Measurements from ENCODE around the gene SURF1. TPM values are rescaled to one million over a fixed set of nuclear protein-coding genes. Genes with fewer than 3 reads are reported as not detected.

Gene SURF1
- total and polyA plus RNA-seq, 10 of the 15 experiments (the other 5 are each of a cell fraction or from before 2014, with no cell fraction given) = 17.9 to 46.4 (median 29.6) TPM

- no peak for TF ChIP-seq MYC (IDR thresholded peaks at IDR 0.05; ENCODE audit: insufficient read depth, insufficient read length, insufficient replicate concordance, low read length, severe bottlenecking)
- peak; percentile 58 to 84; a peak in 2 of 4 replicates for TF ChIP-seq BHLHE40 (IDR thresholded peaks at IDR 0.05; ENCODE audit: borderline replicate concordance in 1 of 2, low read depth in 2 of 2, low read length in 1 of 2)
- TF ChIP-seq RCOR1 (conservative IDR thresholded peaks at IDR 0.05; ENCODE audit: low read depth, low read length) = no peak
- no peak for TF ChIP-seq STAT3 (IDR thresholded peaks at IDR 0.05; ENCODE audit: low read depth, low read length)
- TF ChIP-seq CBX5 (IDR thresholded peaks at IDR 0.05; ENCODE audit: low read depth) = no peak
- TF ChIP-seq KAT2A (conservative IDR thresholded peaks at IDR 0.05; ENCODE audit: control insufficient read depth, low read depth, low read length) = no peak
- TF ChIP-seq TBL1XR1 (IDR thresholded peaks at IDR 0.05; ENCODE audit: low read depth, low read length) = no peak; the same call in 1 of the 2 replicates
- no peak for TF ChIP-seq CHD4 (IDR thresholded peaks at IDR 0.05)
- no peak for TF ChIP-seq E4F1 (IDR thresholded peaks at IDR 0.05; ENCODE audit: borderline replicate concordance, partially characterized antibody)
- peak; percentile 44 to 91 for TF ChIP-seq EGR1 (IDR thresholded peaks at IDR 0.05; ENCODE audit: borderline replicate concordance in 1 of 2, low read depth in 2 of 2, low read length in 2 of 2)
- no peak for TF ChIP-seq ZBED1 (IDR thresholded peaks at IDR 0.05; ENCODE audit: borderline replicate concordance)
- no peak for TF ChIP-seq FOS (IDR thresholded peaks at IDR 0.05; ENCODE audit: borderline replicate concordance, extremely low read depth, insufficient read length)
- no peak for TF ChIP-seq ZNF687 (IDR thresholded peaks at IDR 0.05)
- peak; percentile 46 for TF ChIP-seq SIX5 (IDR thresholded peaks at IDR 0.05; ENCODE audit: low read depth, low read length, severe bottlenecking)
- no peak for TF ChIP-seq TARDBP (IDR thresholded peaks at IDR 0.05; ENCODE audit: borderline replicate concordance)
- TF ChIP-seq MYB (IDR thresholded peaks at IDR 0.05; ENCODE audit: borderline replicate concordance, low read depth, low read length) = no peak
- TF ChIP-seq RELA (IDR thresholded peaks at IDR 0.05; ENCODE audit: borderline replicate concordance, partially characterized antibody) = no peak
- TF ChIP-seq HCFC1 (IDR thresholded peaks at IDR 0.05; ENCODE audit: low read length) = peak; percentile 60
- TF ChIP-seq EP300 (IDR thresholded peaks at IDR 0.05; ENCODE audit: borderline replicate concordance in 1 of 2, control insufficient read depth in 1 of 2, low read depth in 2 of 2, low read length in 2 of 2) = no peak
- peak; percentile 67; the same call in 1 of the 2 replicates for TF ChIP-seq SIN3A (IDR thresholded peaks at IDR 0.05; ENCODE audit: low read depth, low read length)
- no peak for TF ChIP-seq ZSCAN29 (IDR thresholded peaks at IDR 0.05)
- TF ChIP-seq TAF1 (IDR thresholded peaks at IDR 0.05; ENCODE audit: borderline replicate concordance, low read depth, low read length) = peak; percentile 88
- TF ChIP-seq IRF5 (IDR thresholded peaks at IDR 0.05; ENCODE audit: borderline replicate concordance) = no peak
Observed at GRCh38 chr9:133356391-133357091, at the start of gene SURF1, which contains the start of gene SURF2 (continued).
